Loucy (cell line): ENCODE data around the gene NPEPL1.

ENCODE experiments used
- EZH2phosphoT487 ChIP-seq: fragments of 200-600 bp; IDR thresholded peaks from 2 replicates; pipeline ENCODE4 v1.6.1; 2018; ENCODE audit warnings: antibody characterized with exemption, mild to moderate bottlenecking, moderate library complexity, borderline replicate concordance
- TF ChIP-seq, protein P1 (sequence below): fragments of 200-600 bp; sonication (generic); conservative IDR thresholded peaks from 2 replicates; pipeline ENCODE4 v1.5.1; 2014; ENCODE audit warnings: mild to moderate bottlenecking, antibody characterized with exemption, low read length

DNA sequence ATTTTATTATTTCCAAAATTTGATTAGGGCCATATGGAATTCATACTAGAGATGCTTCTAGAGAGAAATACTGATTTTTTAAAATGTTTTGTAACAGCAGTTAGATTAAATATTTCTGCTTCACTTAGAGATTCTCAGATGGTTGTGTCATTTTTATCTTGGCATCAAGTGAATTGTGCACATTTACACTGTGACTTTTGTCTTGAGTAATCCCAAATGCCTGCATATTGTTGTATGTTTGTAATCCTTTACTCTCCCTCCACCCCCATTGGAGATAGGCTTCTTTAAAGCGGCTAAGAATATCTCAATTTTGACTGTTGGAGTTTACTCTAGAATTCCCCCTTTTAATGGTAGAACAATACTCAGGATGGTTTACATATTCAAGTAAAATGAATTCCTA, 22.5 kb upstream of the NPEPL1 start:
- TF ChIP-seq, protein P1, sequence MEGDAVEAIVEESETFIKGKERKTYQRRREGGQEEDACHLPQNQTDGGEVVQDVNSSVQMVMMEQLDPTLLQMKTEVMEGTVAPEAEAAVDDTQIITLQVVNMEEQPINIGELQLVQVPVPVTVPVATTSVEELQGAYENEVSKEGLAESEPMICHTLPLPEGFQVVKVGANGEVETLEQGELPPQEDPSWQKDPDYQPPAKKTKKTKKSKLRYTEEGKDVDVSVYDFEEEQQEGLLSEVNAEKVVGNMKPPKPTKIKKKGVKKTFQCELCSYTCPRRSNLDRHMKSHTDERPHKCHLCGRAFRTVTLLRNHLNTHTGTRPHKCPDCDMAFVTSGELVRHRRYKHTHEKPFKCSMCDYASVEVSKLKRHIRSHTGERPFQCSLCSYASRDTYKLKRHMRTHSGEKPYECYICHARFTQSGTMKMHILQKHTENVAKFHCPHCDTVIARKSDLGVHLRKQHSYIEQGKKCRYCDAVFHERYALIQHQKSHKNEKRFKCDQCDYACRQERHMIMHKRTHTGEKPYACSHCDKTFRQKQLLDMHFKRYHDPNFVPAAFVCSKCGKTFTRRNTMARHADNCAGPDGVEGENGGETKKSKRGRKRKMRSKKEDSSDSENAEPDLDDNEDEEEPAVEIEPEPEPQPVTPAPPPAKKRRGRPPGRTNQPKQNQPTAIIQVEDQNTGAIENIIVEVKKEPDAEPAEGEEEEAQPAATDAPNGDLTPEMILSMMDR = no peak
- no peak for TF ChIP-seq EZH2phosphoT487
